NCI-H774 (cell line): ENCODE data around the gene PRKX.
A peak's percentile ranks its signal among the peaks of the same experiment; 100 is the strongest.
"Not testable (repeated sequence)": the region's sequence is repeated elsewhere in the genome, so short reads cannot be mapped to it uniquely, and the experiment has no call there.

Experiments
- DNase-seq: peaks from one replicate; lab custom pipeline; 2025; lab: John Stamatoyannopoulos, UW

PRKX gene

DNA sequence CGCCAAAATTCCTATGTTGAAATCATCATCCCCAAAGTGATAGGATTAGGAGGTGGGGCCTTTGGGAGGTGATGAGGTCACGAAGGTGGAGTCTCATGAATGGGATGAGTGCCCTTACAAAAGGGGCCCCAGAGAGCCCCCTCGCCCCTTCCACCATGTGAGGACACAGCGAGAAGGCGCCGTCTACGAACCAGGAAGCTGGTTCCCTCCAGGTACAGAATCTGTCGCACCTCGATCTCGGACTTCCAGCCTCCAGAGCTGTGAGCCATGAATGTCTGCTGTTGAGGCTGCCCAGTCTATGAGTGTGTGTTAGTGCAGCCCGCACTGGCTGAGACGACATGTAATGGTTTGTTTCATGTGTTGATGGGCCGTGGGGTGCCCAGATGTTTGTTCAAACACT is 60.3 kb downstream of the PRKX start:
- DNase-seq, result no peak

DNA sequence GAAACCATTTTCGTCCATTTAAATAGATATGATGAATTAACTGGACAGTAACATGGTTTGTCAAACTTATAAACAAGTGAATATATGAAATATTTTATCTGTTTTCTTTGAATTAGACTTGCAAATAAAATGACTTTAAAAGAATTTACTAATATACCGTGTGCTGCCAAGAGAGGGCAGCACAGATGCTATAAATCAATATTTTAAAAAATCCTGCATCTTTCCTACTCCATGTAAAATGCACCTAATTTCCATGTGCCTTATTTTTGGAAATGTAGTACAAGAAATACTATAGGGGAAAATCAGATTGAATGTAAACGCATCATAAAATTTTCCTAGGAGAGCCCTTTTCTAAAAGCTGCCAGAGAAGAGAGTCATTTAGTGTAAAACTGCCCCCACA is 62.2 kb downstream of the PRKX start:
- DNase-seq, result no peak

DNA sequence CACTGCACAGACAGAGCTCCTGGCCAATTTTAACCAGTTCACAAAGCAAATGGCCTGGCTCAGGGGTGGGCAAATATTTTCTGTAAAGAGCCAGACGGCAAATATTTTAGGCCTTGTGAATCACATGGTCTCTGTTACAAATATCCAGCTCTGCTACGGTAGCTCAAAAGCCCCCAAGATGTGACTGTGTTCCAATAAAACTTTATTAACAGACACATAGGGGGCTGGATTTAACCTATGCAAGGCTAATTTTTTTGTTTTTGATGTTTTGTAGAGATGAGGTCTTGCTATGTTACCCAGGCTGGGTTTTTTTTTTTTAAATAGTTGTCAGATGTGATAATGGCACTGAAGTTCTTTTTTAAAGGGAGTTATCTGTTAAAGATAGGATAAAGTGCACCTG is 65.4 kb downstream of the PRKX start:
- no peak for DNase-seq

DNA sequence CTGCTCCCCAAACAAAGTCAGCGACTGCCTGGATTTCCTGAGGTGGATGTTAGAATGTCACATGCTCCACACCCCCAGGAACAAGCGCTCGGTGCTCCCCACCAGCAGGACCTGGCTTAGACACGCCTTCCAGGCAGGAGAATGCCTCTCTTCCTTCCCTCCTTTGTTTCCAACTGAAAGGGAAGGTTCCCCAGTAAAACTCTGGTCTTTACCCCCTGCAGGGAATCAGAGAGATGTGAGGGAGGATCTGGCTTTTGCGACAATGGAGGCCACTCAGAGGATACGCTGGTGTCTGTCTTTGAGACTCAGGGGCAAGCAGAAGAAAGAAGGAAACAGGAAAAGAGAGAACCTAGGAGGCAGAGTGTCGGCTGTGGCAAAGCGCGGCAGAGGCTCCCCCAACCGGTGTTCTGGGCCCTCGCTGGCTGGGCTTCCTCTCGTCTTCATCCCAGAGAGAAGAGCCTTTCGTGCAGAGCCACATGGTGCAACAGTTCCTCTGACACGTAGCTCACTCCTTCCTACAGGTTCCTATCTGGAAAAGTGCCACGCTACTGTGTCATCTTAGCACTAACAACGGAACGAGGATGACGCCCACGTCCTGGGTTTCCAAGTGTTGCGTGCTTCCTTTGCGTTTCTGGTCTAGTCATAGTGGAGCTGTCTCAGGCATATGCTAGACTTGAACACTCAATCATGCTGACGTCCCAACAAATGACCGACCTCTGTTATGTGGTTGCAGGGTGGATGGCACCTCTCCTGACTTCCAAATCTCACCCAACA is 73.4 kb downstream of the PRKX start:
- DNase-seq, result not testable (repeated sequence)

GRCh38 chrX:3639236-3639635 is 74.2 kb downstream of the PRKX start:
- DNase-seq, result no peak

DNA sequence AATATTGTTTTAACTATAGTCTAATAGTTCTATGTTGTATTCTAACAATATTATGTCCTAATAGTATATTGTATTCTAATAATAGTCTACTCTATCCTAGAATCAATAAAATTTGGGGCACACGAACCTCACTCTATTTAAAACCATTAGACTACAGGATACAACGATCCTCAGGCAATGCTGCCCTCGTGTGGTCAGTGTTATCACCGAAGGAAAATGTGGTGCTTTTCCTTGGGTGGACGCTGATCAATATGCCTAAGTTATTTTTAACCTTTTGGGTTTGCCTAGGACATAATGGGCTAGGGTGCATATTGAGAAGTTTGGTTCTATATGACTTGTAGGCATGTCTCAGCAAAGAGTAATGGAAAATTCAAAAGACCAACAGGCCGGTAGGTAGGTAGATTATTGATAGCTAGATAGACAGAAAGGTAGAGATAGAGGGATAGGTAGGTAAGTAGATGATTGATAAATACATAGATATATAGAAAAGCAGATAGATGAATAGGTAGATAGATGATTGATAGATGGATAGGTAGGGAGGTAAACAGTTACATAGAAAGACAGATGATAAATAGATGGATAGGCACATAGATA is 75.1 kb downstream of the PRKX start:
- DNase-seq, result no peak

GRCh38 chrX:3636803-3637202 is 76.6 kb downstream of the PRKX start:
- DNase-seq, result no peak

- DNase-seq, result no peak
These were observed 82.3 kb downstream of the PRKX start for GRCh38 chrX:3631196-3631595.

DNA sequence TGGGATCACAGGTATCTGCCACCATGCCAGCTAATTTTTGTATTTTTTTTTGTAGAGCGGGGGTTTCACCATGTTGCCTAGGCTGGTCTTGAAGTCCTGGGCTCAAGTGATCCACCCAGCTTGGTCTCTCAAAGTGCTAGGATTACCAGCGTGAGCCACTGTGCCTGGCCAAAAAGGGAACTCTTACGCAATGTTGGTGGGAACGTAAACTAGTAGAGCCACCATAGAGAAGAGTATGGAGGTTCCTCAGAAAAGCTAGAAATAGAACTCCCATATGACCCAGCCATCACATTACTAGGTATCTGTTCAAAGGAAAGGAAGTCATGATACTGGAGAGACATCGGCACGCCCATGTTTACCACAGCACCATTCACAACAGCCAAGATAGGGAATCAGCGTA is 85.9 kb downstream of the PRKX start:
- DNase-seq, result no peak

DNA sequence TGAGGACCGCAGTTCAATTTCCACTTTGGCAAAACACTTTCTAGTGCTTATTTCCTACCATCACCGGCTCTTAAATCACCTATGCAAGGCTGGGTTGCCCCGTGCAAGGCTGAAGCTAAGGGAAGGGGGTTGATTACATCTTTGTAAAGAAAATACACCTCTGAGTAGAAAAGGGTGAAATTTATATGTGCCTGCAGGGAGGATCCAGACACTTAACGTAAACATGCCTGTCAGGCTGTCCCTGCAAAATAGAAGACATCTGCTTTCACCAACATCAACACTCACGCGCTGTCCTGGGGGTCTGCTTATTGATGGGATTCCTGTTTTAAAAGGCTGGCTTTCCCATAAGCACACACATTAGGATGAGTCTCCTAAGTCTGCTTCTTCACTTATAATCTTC is 92.0 kb downstream of the PRKX start:
- DNase-seq, result no peak

GRCh38 chrX:3611744-3612143 is 101.7 kb downstream of the PRKX start:
- DNase-seq, result not testable (repeated sequence)

DNA sequence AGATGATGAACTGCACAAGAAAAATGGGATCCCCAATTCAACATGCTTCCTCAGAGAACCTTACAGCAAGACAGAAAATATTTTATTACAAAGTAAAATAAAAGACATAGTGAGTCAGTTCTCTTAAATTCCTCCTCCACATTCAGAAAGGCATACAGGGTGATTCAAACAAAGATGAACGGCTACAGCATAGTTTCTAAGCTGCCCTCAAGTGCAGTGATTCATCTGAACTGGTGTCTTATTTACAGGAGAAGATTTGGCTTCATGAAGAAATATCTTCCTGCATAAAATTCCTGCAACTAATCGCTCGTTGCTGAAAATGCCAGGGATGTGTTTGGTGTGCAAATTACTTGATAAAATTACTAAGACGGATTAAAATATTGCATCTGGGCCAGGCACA is 103.6 kb downstream of the PRKX start:
- DNase-seq, result no peak

- DNase-seq, result no peak
These were observed 110.3 kb downstream of the PRKX start for GRCh38 chrX:3603026-3603661.

DNA sequence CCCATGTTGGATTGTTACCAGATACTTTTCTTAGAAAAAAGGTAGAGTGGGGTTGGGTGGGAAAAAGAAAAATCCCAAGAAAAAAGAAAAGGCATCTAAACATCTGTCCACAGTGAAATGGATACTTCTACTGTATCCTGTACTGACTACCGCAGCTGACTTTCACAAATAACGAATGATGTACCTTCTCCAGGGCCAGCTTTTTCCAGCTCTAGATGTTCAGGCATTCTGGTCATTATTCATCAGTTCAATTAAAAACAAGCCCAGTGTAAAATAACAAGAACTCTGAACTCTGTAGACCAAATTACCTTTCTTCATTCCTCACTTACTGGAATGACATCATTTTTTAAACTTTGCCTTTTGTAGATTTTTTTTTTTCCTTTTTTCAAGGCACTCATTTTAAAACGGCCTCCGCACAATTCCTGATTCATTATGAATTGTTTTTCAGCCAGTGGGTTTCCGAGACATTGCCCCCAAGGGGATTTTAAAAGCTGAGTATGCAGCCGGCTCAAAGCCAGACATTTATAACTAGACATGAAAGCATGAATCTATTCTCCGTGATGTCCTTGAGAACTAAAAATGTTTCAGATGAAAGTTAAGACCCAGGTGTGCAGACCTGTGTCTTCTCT is 113.5 kb downstream of the PRKX start:
- DNase-seq, result no peak

GRCh38 chrX:3598709-3599108 is 114.7 kb downstream of the PRKX start:
- DNase-seq, result no peak

DNA sequence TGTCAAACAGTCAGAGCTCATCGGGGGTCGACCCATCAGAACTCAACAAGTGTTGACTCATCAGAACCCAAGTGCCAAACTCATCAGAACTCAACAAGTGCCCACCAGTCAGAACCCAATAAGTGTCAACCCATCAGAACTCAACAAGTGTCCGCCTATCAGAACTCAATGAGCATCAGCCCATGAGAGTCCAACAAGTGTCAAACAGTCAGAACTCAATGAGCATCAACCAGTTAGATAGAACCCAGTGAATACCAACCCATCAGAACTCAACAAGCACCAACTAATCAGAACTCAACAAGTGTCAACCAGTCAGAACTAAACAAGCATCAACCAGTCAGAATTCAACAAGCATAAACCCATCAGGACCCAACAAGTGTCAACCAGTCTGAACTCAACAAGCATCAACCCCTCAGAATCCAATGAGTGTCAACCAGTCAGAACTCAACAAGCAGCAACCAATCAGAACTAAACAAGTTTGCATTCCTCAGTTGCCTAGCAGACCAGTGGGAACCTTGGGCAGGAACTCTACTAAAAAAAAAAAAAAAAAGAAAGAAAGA is 115.3 kb downstream of the PRKX start:
- no peak for DNase-seq

DNA sequence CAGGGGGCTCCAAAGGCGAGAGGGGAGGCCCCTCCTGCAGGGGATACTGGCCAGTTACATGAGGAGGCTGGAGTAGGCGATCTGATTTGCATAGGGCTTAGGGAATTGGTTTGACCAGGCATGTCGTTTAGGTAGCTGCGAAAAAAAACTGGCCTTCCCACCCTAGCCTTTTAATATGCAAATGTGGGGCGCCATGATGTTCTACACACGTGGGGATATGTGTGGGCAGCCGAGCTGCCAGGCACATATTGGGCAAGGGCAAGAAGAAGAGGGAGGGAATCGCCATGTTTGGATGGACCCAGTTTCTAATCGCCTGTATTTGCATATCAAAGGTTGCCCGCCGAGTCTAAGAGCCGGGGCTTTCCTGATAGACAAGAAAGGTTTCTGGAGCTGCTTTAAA is 121.3 kb downstream of the PRKX start:
- DNase-seq, result no peak

DNA sequence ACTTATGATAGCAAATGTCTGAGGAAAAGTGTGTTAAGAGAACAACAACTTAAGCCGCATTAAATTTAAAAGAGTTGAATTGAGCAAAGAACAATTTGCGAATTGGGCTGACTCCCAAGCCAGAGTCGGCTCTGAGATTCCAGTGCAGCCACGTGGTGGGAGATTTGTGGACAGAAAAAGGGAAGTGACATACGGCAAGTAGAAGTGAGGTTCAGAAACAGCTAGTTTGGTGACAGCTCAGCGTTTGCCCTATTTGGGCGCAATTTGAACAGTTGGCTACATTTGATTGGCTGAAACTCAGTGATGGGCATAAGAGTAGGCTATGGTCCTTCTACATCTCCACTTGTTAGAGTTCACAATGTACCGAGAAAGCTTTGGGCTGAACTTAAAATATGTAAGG is 124.0 kb downstream of the PRKX start:
- no peak for DNase-seq

- DNase-seq, result peak; percentile 2
These were observed 127.7 kb downstream of the PRKX start for GRCh38 chrX:3585719-3586118.

GRCh38 chrX:3584415-3584996 is 128.9 kb downstream of the PRKX start:
- no peak for DNase-seq

GRCh38 chrX:3582451-3582850 is 131.0 kb downstream of the PRKX start:
- DNase-seq, result no peak

DNA sequence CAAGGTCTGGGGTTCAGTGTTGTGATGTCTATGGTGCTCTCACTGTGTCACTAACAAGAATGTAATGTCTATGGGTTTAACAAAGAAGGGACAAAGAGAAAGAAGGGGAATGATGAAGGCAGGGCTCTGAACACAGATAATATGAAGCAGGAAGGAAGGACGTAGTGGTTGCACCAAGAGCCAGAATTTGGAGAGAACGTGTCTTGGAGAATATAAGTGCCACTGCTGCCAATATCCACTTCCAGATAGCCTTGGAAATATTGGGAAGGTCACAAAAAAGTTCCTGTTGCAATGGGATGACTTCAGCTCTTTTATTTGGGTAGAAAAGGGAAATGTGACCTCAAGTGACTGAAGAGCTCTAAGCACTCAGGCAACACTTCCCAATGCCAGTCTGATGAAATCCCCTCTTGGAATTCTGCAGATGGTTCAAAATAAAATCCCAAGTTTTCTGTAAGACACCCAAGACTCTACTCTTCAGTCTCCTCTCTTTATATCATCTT is 131.8 kb downstream of the PRKX start:
- DNase-seq, result no peak
